ENCODE measurements around the gene NFATC2. TPM values are rescaled to one million over a fixed set of nuclear protein-coding genes. Genes with fewer than 3 reads are reported as not detected.

Gene NFATC2
- total and polyA plus RNA-seq, 2 of the 8 experiments (the other 6 are each of a cell fraction or from before 2014, with no cell fraction given): 0.27 to 0.91 TPM

- Histone ChIP-seq H3K14ac (ENCODE audit: insufficient read length) (no peak overlapping the region), H2BK20ac (ENCODE audit: low read length) (no peak overlapping the region), H2BK12ac (ENCODE audit: low read depth, low read length) (no peak overlapping the region), H4K91ac (replicated peaks; ENCODE audit: insufficient read length, low read length) (no peak overlapping the region), H2BK120ac (replicated peaks; ENCODE audit: low read depth, low read length) (no peak overlapping the region), H2BK5ac (ENCODE audit: low read depth, low read length) (no peak overlapping the region), H3K27me3 (replicated peaks in 1 of 4; ENCODE audit: control insufficient read depth in 3 of 4, extremely low read depth in 1 of 4, insufficient read depth in 3 of 4, low read length in 3 of 4) (no peaks in the 10 kb centered on the region), H3K23ac (ENCODE audit: insufficient read length) (no peak overlapping the region), H2AK5ac (ENCODE audit: low read depth, low read length) (no peak overlapping the region), H3K79me1 (ENCODE audit: low read depth, low read length) (no peaks in the 10 kb centered on the region), H3K9me3 (ENCODE audit: insufficient read depth in 2 of 2, low read depth in 1 of 2, low read length in 1 of 2) (no peaks in the 10 kb centered on the region), H3K79me2 (ENCODE audit: control insufficient read depth in 1 of 2, insufficient read depth in 2 of 2, low read length in 2 of 2) (no peaks in the 10 kb centered on the region), H3K27ac (ENCODE audit: low read depth, low read length) (no peak overlapping the region), H3K23me2 (ENCODE audit: low read depth, low read length) (no peaks in the 10 kb centered on the region), H3K56ac (replicated peaks; ENCODE audit: insufficient read length, low read depth, low read length) (no peak overlapping the region), H4K5ac (ENCODE audit: insufficient read length, low read depth, low read length) (no peak overlapping the region), H3K4me2 (ENCODE audit: insufficient read depth in 1 of 2, low read depth in 2 of 2, low read length in 2 of 2) (no peak overlapping the region), H2AFZ (ENCODE audit: low read length) (no peak overlapping the region), H4K8ac (ENCODE audit: extremely low read depth, insufficient read depth, low read length) (no peak overlapping the region), H3K18ac (ENCODE audit: extremely low read depth, low read length) (no peak overlapping the region), H2BK15ac (ENCODE audit: low read length) (no peak overlapping the region), H3K4me3 (ENCODE audit: extremely low read depth in 1 of 4, insufficient read depth in 2 of 4, low read depth in 3 of 4, low read length in 4 of 4) (no peak overlapping the region), H3K4ac (replicated peaks; ENCODE audit: insufficient read length, low read depth, low read length) (no peak overlapping the region), H4K20me1 (replicated peaks in 1 of 2; ENCODE audit: control insufficient read depth in 1 of 2, insufficient read depth in 2 of 2, low read length in 2 of 2) (no peaks in the 10 kb centered on the region), H3K9ac (replicated peaks in 1 of 4; ENCODE audit: extremely low read depth in 1 of 4, low read depth in 3 of 4, low read length in 3 of 4) (no peak overlapping the region), H3K36me3 (ENCODE audit: control insufficient read depth in 2 of 4, insufficient read depth in 4 of 4, low read length in 3 of 4) (no peaks in the 10 kb centered on the region), H3K4me1 (replicated peaks in 1 of 4; ENCODE audit: control insufficient read depth in 3 of 4, insufficient read depth in 4 of 4, low read length in 3 of 4) (no peaks in the 10 kb centered on the region)
- TF ChIP-seq SIX5 (IDR thresholded peaks at IDR 0.05; ENCODE audit: low read depth, low read length) (no peak), TCF12 (IDR thresholded peaks at IDR 0.05; ENCODE audit: low read depth, low read length) (no peak), MAFK (IDR thresholded peaks at IDR 0.05; ENCODE audit: low read depth, low read length) (no peak), KDM1A (IDR thresholded peaks at IDR 0.05; ENCODE audit: borderline replicate concordance, low read length) (no peak), GTF2F1 (IDR thresholded peaks at IDR 0.05; ENCODE audit: borderline replicate concordance, low read depth, low read length) (no peak), MAX (IDR thresholded peaks at IDR 0.05) (no peak), BRCA1 (IDR thresholded peaks at IDR 0.05; ENCODE audit: low read depth, low read length) (no peak), SP1 (IDR thresholded peaks at IDR 0.05; ENCODE audit: low read depth, low read length) (no peak)
- POLR2A ChIA-PET (ENCODE audit: partially characterized antibody): interaction anchor here (0.6 kb wide), 1 partner anchor 211 kb away, joined by 3 read pairs; no protein-coding TSS in a partner anchor
- DNase-seq (ENCODE audit: low read depth in 1 of 2, low spot score in 2 of 2) (no peak), FAIRE-seq (no peak)
- CTCF ChIA-PET (ENCODE audit: partially characterized antibody): interaction anchor here (0.6 to 1.2 kb wide), 4 partner anchors 8 to 38 kb away, joined by 3 read pairs; no protein-coding TSS in a partner anchor
- 80% methylated on average over 3 of the region's 3 CpGs; no CpG with 5 or more reads in 1 of the 2 experiments for whole genome bisulfite sequencing, 2 experiments (ENCODE audit: extremely low coverage in 1 of 2, insufficient coverage in 1 of 2, insufficient read length in 1 of 2, insufficient replicate concordance in 2 of 2, low coverage in 1 of 2, low lambda C conversion rate in 2 of 2, missing lambda C conversion rate in 1 of 2)
These were observed 46.2 kb upstream of the NFATC2 start for GRCh38 chr20:51588762-51589161.
